ENCODE data around the gene CARS2. TPM values are rescaled to one million over a fixed set of nuclear protein-coding genes. Genes with fewer than 3 reads are reported as not detected.

CARS2 gene
- total and polyA plus RNA-seq, 2 experiments from 2014 or later = 39.0 to 53.5 TPM

GRCh38 chr13:110698689-110699088 is 7.2 kb downstream of the CARS2 start (continued):
- TF ChIP-seq STAT1 (IDR thresholded peaks at IDR 0.05; ENCODE audit: unreplicated experiment) = no peak

- Mint-ChIP-seq H3K27me3 (ENCODE audit: insufficient read depth, low read depth, poor library complexity) (no peaks in the 10 kb centered on the region), H3K4me1 (peaks cover 2% of the 10 kb centered on the region; the same call in 2 of the 3 replicates), H3K27ac (no peak overlapping the region), H3K9me3 (no peaks in the 10 kb centered on the region), H3K4me3 (no peak overlapping the region), H3K36me3 (ENCODE audit: low read depth) (peaks cover 51% of the 10 kb centered on the region)
- Histone ChIP-seq H3K9me2 (ENCODE audit: insufficient read depth) (no peaks in the 10 kb centered on the region), H3K4me1 (ENCODE audit: insufficient read depth) (no peaks in the 10 kb centered on the region), H3K79me2 (replicated peaks; ENCODE audit: insufficient read depth) (peaks cover 2% of the 10 kb centered on the region; the same call in 1 of the 2 replicates), H2AFZ (no peak overlapping the region), H3K36me3 (ENCODE audit: insufficient read depth) (peaks cover 14% of the 10 kb centered on the region), H3K27me3 (ENCODE audit: insufficient read depth) (no peaks in the 10 kb centered on the region), H3F3A (replicated peaks; ENCODE audit: low read depth) (no peaks in the 10 kb centered on the region), H3K4me2 (no peak overlapping the region), H3K27ac (ENCODE audit: low read depth) (no peak overlapping the region), H3K4me3 (no peak overlapping the region), H4K20me1 (replicated peaks; ENCODE audit: insufficient read depth) (0 out of 2 replicates have a peak, but pooled peaks cover 7% of the 10 kb centered on the region)
- DNase-seq (ENCODE audit: low spot score) = no peak
- TF ChIP-seq JUNB (IDR thresholded peaks at IDR 0.05; ENCODE audit: unreplicated experiment) = no peak
- TF ChIP-seq, protein P1, sequence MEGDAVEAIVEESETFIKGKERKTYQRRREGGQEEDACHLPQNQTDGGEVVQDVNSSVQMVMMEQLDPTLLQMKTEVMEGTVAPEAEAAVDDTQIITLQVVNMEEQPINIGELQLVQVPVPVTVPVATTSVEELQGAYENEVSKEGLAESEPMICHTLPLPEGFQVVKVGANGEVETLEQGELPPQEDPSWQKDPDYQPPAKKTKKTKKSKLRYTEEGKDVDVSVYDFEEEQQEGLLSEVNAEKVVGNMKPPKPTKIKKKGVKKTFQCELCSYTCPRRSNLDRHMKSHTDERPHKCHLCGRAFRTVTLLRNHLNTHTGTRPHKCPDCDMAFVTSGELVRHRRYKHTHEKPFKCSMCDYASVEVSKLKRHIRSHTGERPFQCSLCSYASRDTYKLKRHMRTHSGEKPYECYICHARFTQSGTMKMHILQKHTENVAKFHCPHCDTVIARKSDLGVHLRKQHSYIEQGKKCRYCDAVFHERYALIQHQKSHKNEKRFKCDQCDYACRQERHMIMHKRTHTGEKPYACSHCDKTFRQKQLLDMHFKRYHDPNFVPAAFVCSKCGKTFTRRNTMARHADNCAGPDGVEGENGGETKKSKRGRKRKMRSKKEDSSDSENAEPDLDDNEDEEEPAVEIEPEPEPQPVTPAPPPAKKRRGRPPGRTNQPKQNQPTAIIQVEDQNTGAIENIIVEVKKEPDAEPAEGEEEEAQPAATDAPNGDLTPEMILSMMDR (conservative IDR thresholded peaks at IDR 0.05; ENCODE audit: low read depth in 2 of 2) = no peak
- TF ChIP-seq, protein P2, sequence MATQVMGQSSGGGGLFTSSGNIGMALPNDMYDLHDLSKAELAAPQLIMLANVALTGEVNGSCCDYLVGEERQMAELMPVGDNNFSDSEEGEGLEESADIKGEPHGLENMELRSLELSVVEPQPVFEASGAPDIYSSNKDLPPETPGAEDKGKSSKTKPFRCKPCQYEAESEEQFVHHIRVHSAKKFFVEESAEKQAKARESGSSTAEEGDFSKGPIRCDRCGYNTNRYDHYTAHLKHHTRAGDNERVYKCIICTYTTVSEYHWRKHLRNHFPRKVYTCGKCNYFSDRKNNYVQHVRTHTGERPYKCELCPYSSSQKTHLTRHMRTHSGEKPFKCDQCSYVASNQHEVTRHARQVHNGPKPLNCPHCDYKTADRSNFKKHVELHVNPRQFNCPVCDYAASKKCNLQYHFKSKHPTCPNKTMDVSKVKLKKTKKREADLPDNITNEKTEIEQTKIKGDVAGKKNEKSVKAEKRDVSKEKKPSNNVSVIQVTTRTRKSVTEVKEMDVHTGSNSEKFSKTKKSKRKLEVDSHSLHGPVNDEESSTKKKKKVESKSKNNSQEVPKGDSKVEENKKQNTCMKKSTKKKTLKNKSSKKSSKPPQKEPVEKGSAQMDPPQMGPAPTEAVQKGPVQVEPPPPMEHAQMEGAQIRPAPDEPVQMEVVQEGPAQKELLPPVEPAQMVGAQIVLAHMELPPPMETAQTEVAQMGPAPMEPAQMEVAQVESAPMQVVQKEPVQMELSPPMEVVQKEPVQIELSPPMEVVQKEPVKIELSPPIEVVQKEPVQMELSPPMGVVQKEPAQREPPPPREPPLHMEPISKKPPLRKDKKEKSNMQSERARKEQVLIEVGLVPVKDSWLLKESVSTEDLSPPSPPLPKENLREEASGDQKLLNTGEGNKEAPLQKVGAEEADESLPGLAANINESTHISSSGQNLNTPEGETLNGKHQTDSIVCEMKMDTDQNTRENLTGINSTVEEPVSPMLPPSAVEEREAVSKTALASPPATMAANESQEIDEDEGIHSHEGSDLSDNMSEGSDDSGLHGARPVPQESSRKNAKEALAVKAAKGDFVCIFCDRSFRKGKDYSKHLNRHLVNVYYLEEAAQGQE (IDR thresholded peaks at IDR 0.05; ENCODE audit: unreplicated experiment) = no peak
- no peak for TF ChIP-seq POLR2AphosphoS5 (IDR thresholded peaks at IDR 0.05; ENCODE audit: low read depth)
- TF ChIP-seq CREB1 (CRISPR knock-in tag; IDR thresholded peaks at IDR 0.05; ENCODE audit: low read depth) = no peak
- TF ChIP-seq ZNF114 (CRISPR knock-in tag; IDR thresholded peaks at IDR 0.05) = no peak
- TF ChIP-seq, protein P3, sequence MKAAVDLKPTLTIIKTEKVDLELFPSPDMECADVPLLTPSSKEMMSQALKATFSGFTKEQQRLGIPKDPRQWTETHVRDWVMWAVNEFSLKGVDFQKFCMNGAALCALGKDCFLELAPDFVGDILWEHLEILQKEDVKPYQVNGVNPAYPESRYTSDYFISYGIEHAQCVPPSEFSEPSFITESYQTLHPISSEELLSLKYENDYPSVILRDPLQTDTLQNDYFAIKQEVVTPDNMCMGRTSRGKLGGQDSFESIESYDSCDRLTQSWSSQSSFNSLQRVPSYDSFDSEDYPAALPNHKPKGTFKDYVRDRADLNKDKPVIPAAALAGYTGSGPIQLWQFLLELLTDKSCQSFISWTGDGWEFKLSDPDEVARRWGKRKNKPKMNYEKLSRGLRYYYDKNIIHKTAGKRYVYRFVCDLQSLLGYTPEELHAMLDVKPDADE (IDR thresholded peaks at IDR 0.05) = no peak
- no peak for TF ChIP-seq NANOG (IDR thresholded peaks at IDR 0.05; ENCODE audit: borderline replicate concordance)
- TF ChIP-seq EZH2phosphoT487 (IDR thresholded peaks at IDR 0.05; ENCODE audit: unreplicated experiment) = no peak
- no peak for TF ChIP-seq STAT1 (IDR thresholded peaks at IDR 0.05; ENCODE audit: unreplicated experiment)
- no peak for ATAC-seq
Observed at GRCh38 chr13:110697842-110698241, 8.1 kb downstream of the CARS2 start.

All from GM23338 (cell line).